ENCODE data around the gene ANKRD34C.

ANKRD34C gene

GRCh38 chr15:79282371-79283251, at the start of gene ANKRD34C:
Gene ANKRD34C, plus strand, starts transcription at chr15:79282722. Its CDS starts 10,563 bp downstream, at chr15:79293285.
- Histone ChIP-seq H3K36me3 (ENCODE audit: low read depth) (no peaks in the 10 kb centered on the region), H3K27me3 (ENCODE audit: insufficient read depth, poor library complexity, severe bottlenecking) (peaks cover 65% of the 10 kb centered on the region), H3K27ac (ENCODE audit: poor library complexity, severe bottlenecking) (no peak within 1 kb of the TSS), H3K9me3 (ENCODE audit: severe bottlenecking) (no peaks in the 10 kb centered on the region), H3K4me3 (ENCODE audit: severe bottlenecking) (no peak within 1 kb of the TSS), H3K4me1 (ENCODE audit: insufficient read depth, poor library complexity, severe bottlenecking) (no peaks in the 10 kb centered on the region)
- DNase-seq (ENCODE audit: low spot score) = peak; percentile 73
- peak; percentile 20; the same call in 2 of the 3 replicates for ATAC-seq (ENCODE audit: low read depth)
- TF ChIP-seq, protein P1, sequence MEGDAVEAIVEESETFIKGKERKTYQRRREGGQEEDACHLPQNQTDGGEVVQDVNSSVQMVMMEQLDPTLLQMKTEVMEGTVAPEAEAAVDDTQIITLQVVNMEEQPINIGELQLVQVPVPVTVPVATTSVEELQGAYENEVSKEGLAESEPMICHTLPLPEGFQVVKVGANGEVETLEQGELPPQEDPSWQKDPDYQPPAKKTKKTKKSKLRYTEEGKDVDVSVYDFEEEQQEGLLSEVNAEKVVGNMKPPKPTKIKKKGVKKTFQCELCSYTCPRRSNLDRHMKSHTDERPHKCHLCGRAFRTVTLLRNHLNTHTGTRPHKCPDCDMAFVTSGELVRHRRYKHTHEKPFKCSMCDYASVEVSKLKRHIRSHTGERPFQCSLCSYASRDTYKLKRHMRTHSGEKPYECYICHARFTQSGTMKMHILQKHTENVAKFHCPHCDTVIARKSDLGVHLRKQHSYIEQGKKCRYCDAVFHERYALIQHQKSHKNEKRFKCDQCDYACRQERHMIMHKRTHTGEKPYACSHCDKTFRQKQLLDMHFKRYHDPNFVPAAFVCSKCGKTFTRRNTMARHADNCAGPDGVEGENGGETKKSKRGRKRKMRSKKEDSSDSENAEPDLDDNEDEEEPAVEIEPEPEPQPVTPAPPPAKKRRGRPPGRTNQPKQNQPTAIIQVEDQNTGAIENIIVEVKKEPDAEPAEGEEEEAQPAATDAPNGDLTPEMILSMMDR (IDR thresholded peaks at IDR 0.05; ENCODE audit: poor library complexity, severe bottlenecking) = no peak

DNA sequence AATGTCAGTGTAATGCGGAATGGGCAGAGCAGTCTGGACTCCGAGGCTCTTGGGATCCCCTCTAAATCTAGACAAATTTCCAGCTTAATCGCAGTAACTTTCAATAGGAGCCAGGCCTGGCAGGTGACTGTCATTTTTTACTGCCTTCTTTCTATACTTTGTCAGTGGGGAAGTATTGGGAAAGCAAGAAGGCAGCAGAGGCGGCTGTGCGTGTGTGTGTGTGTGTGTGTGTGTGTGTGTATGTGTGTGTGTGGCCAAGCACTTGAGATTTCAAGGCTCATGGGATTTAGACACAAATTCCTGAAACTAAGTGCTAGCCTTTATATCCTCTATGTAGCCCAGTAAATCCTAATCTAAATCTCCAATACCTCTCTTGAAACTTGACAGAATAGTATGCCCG, 49.3 kb upstream of the ANKRD34C start:
- Histone ChIP-seq H3K27me3 (ENCODE audit: insufficient read depth, poor library complexity, severe bottlenecking) (peaks cover 25% of the 10 kb centered on the region), H3K36me3 (ENCODE audit: low read depth) (no peaks in the 10 kb centered on the region), H3K27ac (ENCODE audit: poor library complexity, severe bottlenecking) (no peak overlapping the region), H3K9me3 (ENCODE audit: severe bottlenecking) (peaks cover 6% of the 10 kb centered on the region), H3K4me3 (ENCODE audit: severe bottlenecking) (no peak overlapping the region), H3K4me1 (ENCODE audit: insufficient read depth, poor library complexity, severe bottlenecking) (no peaks in the 10 kb centered on the region)
- ATAC-seq (ENCODE audit: low read depth) (no peak), DNase-seq (ENCODE audit: low spot score) (no peak)
- TF ChIP-seq, protein P1 (IDR thresholded peaks at IDR 0.05; ENCODE audit: poor library complexity, severe bottlenecking) = no peak

DNA sequence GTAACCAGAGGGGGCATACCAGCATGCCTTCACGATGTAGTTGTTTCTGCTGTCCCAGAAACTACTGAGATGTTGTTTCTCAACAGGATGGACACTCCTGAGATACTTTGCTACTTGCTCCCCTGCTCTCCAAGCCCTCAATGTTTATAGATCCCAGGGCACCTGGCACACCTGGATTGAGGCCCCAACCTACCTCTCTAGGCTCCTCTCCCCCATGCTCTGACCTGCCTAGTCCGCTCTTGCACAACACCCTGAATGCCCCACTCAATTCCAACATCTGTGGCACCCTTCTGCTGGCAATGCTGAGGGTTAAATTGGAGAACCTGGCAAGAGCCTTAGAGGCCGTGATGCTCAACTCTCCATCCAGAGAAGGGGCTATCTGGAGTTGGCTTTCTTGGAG, 42.5 kb upstream of the ANKRD34C start:
- Histone ChIP-seq H3K4me1 (ENCODE audit: insufficient read depth, poor library complexity, severe bottlenecking) (no peaks in the 10 kb centered on the region), H3K9me3 (ENCODE audit: severe bottlenecking) (no peaks in the 10 kb centered on the region), H3K36me3 (ENCODE audit: low read depth) (no peaks in the 10 kb centered on the region), H3K27ac (ENCODE audit: poor library complexity, severe bottlenecking) (no peak overlapping the region), H3K4me3 (ENCODE audit: severe bottlenecking) (no peak overlapping the region), H3K27me3 (ENCODE audit: insufficient read depth, poor library complexity, severe bottlenecking) (peaks cover 16% of the 10 kb centered on the region)
- no peak for DNase-seq (ENCODE audit: low spot score)
- TF ChIP-seq, protein P1 (IDR thresholded peaks at IDR 0.05; ENCODE audit: poor library complexity, severe bottlenecking) = no peak
- ATAC-seq (ENCODE audit: low read depth) = no peak

DNA sequence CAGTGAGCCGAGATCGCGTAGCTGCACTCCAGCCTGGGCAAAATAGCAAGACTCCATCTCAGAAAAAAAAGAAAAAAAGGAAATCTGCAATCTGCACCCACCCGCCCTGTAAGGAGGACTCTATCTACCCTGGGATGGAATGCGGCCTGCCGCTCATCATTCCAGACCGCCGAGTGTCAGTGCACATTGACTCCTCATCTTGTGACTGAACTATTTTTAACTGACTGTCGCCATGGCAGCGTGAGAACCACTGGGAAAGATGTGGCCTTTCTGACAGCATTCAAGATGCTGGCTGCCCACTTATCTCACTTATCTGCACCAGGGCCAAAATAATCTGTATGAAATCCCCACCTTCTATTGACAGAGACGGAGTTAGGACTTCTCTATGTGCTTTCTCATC, 38.8 kb upstream of the ANKRD34C start:
- peaks cover 9% of the 10 kb centered on the region for H3K27me3 ChIP-seq (ENCODE audit: insufficient read depth, poor library complexity, severe bottlenecking)
- TF ChIP-seq, protein P1 (IDR thresholded peaks at IDR 0.05; ENCODE audit: poor library complexity, severe bottlenecking) = no peak

GRCh38 chr15:79244876-79245275, 37.6 kb upstream of the ANKRD34C start:
- DNase-seq (ENCODE audit: low spot score) = no peak
- no peaks in the 10 kb centered on the region for H3K36me3 ChIP-seq (ENCODE audit: low read depth)
- TF ChIP-seq, protein P1 (IDR thresholded peaks at IDR 0.05; ENCODE audit: poor library complexity, severe bottlenecking) = no peak
- H3K9me3 ChIP-seq (ENCODE audit: severe bottlenecking) = no peaks in the 10 kb centered on the region
- ATAC-seq (ENCODE audit: low read depth) = no peak
- H3K4me3 ChIP-seq (ENCODE audit: severe bottlenecking) = no peak overlapping the region
- peaks cover 9% of the 10 kb centered on the region for H3K27me3 ChIP-seq (ENCODE audit: insufficient read depth, poor library complexity, severe bottlenecking)
- no peaks in the 10 kb centered on the region for H3K4me1 ChIP-seq (ENCODE audit: insufficient read depth, poor library complexity, severe bottlenecking)
- H3K27ac ChIP-seq (ENCODE audit: poor library complexity, severe bottlenecking) = no peak overlapping the region

More for the DNA sequence above, 38.8 kb upstream of the ANKRD34C start:
- no peaks in the 10 kb centered on the region for H3K4me1 ChIP-seq (ENCODE audit: insufficient read depth, poor library complexity, severe bottlenecking)
- H3K9me3 ChIP-seq (ENCODE audit: severe bottlenecking) = no peaks in the 10 kb centered on the region
- H3K36me3 ChIP-seq (ENCODE audit: low read depth) = no peaks in the 10 kb centered on the region
- H3K4me3 ChIP-seq (ENCODE audit: severe bottlenecking) = no peak overlapping the region
- ATAC-seq (ENCODE audit: low read depth) = no peak
- H3K27ac ChIP-seq (ENCODE audit: poor library complexity, severe bottlenecking) = no peak overlapping the region
- no peak for DNase-seq (ENCODE audit: low spot score)
